ENCODE data around the gene FBXW8.
A peak's percentile ranks its signal among the peaks of the same experiment; 100 is the strongest.

DNA sequence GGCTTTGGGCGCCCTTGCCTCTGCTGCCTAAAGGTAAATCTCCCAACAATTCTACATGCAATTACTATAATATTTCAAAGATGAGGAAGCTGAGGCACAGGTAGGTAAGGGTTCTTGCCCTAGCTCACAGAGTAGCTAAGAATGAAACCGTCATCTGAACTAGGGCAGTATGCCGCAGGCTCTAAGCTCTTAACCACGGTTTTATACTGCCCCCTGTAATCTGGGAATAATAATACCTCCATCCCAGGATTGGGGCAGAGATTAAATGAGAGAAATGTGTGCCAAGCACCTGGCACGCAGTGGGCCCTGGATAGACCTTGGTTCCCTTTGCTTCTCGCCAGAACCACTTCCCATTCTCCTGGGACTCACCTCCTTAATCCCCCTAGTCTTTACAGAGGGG lies 28.0 kb upstream of the FBXW8 start:
- TF ChIP-seq, protein P1, sequence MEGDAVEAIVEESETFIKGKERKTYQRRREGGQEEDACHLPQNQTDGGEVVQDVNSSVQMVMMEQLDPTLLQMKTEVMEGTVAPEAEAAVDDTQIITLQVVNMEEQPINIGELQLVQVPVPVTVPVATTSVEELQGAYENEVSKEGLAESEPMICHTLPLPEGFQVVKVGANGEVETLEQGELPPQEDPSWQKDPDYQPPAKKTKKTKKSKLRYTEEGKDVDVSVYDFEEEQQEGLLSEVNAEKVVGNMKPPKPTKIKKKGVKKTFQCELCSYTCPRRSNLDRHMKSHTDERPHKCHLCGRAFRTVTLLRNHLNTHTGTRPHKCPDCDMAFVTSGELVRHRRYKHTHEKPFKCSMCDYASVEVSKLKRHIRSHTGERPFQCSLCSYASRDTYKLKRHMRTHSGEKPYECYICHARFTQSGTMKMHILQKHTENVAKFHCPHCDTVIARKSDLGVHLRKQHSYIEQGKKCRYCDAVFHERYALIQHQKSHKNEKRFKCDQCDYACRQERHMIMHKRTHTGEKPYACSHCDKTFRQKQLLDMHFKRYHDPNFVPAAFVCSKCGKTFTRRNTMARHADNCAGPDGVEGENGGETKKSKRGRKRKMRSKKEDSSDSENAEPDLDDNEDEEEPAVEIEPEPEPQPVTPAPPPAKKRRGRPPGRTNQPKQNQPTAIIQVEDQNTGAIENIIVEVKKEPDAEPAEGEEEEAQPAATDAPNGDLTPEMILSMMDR (conservative IDR thresholded peaks at IDR 0.05), result peak; percentile 22; the same call in 1 of the 2 replicates
- TF ChIP-seq EZH2 (IDR thresholded peaks at IDR 0.05; ENCODE audit: low read depth), result no peak

Measured in PC-9 (cell line).